GM19099 (cell line): ENCODE measurements around the gene CATSPERZ.

ENCODE experiments used
- POLR2A ChIP-seq: IDR thresholded peaks from 3 replicates; pipeline ENCODE4 v1.6.1; 2011; ENCODE audit warnings: low read depth; ENCODE audit not compliant: insufficient read length; ENCODE audit errors: extremely low read depth

The CATSPERZ gene

DNA sequence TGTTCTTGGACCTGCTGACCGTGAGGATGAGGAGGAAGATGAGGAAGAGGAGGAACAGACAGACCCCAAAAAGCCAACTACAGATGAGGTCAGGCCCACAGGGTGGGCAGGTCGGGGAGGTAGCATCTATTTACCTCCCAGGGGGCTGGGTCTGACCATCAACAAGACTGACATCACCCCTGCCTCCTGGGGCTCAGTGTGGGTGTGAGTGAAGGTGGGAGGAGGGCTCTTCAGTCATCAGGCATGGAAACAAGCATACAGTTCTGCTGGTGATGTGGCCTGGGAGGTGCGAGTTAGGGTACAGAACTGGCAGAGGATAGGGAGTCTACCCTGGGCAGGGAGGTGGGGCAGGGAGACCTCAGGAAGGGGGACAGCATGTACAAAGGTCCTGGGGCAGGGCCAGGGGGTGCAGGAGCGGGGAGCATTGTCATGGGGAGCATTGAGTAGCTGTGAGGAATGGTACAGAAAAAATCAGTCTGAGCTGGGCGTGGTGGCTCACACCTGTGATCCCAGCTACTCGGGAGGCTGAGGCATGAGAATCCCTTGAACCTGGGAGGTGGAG is 39.9 kb upstream of the CATSPERZ start:
- no peak for TF ChIP-seq POLR2A

DNA sequence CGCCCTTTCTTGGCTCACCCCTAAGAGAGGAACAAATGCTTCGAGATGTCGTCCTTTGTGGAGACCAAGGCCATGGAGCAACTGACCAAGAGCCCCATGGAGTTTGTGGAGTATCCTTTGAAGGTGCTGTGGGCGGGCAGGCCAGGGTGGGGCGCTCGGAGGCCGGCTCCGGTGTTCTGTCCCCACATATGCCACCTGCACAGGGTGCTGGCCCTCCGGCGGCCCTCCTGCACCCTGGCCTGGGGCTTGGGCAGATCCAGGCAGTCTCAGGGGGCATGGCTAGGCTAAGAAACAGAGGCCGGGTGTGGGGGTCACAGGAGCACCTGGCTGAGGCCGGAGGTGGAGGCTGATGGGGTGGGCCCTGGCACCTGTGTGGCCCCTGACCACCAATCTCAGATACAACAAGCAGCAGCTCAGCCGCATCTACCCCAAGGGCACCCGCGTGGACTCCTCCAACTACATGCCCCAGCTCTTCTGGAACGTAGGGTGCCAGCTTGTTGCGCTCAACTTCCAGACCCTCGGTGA is 38.5 kb upstream of the CATSPERZ start:
- no peak for TF ChIP-seq POLR2A

DNA sequence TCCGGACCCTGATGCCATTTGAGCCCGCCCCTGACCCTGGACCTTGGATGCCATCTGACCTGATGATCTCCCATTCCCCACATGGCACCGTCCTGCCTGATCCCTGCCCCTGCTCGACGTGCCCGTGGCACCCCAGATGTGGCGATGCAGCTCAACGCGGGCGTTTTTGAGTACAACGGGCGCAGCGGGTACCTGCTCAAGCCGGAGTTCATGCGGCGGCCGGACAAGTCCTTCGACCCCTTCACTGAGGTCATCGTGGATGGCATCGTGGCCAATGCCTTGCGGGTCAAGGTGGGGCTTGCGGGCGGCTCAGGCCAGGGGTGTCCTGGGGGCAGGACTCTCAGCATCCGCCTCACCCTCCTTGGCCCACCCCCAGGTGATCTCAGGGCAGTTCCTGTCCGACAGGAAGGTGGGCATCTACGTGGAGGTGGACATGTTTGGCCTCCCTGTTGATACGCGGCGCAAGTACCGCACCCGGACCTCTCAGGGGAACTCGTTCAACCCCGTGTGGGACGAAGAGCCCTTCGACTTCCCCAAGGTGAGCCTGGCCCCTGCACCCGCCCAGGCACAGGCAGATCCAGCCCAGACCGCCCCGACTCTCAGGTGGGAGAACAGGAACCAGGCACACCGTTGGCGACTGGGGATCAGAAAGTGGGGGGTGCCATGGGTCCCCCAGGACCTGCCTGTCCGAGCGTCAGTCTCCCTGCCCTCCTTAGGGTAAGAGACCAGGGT is 37.7 kb upstream of the CATSPERZ start:
- TF ChIP-seq POLR2A = no peak

DNA sequence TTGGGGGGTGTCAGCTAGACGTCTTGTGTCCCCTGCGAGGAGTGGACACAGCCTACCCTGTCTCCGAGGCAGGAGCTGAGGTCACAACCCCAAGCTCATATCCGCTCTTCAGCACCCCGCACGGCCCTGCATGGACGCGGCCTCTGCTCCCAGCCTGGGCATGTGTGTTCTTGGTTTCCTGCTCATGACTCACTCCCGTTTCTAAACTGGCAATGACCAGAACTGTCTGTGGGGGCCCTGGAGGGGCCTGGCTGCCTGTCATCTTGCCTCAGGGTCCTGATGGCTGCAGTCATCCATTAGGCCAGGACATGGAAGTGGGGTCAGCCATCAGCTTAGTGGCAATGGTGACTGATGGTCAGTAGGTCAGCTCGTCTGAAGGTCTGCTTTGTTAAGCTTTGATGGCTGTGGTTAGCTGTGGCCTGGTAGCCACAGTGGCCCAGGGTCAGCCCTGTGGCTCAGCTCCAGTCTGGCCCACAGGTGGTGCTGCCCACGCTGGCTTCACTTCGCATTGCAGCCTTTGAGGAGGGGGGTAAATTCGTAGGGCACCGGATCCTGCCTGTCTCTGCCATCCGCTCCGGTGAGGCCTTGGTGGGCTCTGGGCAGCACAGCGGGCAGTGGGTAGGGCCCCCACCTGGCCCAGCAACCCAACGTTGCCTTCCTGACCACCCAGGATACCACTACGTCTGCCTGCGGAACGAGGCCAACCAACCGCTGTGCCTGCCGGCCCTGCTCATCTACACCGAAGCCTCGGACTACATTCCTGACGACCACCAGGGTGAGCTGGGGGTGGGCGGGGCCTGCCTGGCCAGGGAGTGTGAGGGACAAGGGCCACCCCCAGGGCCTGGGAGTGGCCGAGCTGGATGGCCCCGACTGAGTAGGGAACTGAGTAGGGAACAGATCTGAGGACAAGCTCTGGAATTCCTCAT is 36.9 kb upstream of the CATSPERZ start:
- TF ChIP-seq POLR2A = no peak

DNA sequence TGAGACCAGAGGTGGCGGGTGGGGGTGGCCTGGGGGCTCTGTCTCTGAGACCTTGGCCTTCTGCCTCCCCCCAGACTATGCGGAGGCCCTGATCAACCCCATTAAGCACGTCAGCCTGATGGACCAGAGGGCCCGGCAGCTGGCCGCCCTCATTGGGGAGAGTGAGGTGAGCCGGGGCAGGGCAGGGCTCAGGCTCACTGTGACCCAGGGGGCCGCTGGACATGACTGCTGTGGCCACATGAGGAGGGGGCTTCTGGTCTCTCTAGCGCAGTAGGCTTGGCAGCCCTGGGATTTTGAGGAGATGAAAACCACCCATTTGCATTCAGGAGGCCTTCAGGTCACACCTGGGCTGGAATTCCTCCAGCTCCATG is 36.2 kb upstream of the CATSPERZ start:
- no peak for TF ChIP-seq POLR2A

DNA sequence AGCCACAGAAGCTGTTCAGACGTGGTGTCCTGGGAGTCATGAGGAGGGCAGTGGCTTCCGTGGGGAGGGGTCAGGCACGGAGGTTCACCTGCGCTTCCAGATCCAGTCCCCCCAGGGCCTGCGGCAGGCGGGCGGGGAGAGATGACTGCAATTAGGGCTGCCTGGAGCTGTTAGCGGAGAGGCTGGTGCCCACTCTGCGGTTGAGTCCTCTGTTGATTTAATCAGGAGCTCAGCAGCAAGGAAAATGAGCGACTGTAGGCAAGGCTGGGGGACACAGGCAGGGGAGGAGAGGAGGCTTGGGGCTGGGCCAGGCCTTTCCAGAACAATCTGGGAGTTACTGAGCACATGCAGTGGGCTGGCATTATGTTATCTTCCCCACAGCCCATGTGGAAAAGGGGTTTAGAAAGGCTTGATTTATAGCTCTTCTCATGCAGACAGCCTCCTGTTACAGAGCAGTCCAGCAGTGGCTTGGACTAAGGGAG is 35.7 kb upstream of the CATSPERZ start:
- no peak for TF ChIP-seq POLR2A

DNA sequence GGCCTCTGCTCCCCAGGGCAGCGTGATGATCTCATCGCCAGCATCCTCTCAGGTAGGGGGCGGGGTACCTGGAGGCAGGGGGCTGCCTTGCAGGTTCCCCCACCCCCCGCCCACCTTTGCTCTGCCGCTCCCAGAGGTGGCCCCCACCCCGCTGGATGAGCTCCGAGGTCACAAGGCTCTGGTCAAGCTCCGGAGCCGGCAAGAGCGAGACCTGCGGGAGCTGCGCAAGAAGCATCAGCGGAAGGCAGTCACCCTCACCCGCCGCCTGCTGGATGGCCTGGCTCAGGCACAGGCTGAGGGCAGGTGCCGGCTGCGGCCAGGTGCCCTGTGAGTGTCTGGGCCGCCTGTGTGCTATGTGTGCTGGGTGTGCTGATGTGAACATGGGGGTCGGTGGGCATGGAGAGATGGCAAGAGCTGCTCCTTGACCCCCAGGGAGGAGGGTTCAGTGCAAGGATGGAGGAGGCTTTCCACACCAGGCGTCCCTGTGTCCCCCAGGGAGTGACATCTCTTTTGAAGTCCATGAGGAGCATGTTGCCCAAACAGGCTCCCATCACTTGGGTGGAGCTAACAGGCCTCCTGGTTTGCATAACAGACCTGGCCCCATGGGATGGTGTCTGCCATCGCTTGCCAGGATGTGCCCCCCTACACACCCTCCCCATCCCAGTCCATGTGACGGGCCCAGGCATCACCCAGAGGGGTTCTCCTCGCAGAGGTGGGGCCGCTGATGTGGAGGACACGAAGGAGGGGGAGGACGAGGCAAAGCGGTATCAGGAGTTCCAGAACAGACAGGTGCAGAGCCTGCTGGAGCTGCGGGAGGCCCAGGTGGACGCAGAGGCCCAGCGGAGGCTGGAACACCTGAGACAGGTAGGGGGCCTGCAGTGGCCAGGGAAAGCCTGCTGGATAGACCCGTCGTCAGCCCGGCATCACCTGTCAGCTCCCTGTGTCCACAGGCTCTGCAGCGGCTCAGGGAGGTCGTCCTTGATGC is 34.7 kb upstream of the CATSPERZ start:
- no peak for TF ChIP-seq POLR2A

DNA sequence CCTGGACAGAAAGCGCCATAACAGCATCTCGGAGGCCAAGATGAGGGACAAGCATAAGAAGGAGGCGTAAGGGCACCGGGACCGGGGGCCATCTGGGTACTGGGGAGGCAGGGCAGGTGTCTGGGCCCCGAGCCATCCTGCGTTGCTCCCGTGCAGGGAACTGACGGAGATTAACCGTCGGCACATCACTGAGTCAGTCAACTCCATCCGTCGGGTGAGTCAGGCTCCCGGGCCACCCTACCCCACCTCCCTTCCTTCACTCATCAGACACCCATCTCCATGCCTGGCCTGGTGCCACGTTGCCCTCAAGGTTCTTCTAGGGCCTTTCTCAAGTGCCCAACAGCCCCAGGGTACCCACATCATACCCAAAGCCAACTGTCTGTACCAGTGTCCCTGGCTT is 33.8 kb upstream of the CATSPERZ start:
- TF ChIP-seq POLR2A = no peak

DNA sequence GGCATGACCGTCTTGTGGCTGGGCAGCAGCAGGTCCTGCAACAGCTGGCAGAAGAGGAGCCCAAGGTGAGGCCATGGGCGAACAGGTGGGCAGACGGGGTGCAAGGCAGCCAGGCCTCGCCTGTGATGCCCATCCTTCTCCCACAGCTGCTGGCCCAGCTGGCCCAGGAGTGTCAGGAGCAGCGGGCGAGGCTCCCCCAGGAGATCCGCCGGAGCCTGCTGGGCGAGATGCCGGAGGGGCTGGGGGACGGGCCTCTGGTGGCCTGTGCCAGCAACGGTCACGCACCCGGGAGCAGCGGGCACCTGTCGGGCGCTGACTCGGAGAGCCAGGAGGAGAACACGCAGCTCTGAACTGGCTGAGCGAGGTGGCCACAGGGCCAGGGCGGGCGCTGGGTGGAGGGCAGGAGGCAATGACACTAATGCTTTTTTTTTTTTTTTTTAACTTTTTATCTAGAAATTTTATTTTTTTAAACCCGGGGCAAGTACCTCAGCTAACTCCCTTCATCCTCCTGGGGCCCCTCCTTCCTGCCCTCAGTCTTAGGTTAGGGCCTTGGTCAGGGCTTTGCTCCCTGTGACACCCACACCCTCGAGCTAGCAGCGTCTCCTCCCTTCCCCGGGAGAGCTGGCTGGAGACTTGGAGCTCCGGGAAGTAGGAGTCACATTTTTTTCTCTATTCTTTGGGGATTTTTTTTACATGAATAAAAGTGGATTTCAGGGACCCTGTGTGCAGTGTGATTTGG is 32.8 kb upstream of the CATSPERZ start:
- TF ChIP-seq POLR2A = no peak

DNA sequence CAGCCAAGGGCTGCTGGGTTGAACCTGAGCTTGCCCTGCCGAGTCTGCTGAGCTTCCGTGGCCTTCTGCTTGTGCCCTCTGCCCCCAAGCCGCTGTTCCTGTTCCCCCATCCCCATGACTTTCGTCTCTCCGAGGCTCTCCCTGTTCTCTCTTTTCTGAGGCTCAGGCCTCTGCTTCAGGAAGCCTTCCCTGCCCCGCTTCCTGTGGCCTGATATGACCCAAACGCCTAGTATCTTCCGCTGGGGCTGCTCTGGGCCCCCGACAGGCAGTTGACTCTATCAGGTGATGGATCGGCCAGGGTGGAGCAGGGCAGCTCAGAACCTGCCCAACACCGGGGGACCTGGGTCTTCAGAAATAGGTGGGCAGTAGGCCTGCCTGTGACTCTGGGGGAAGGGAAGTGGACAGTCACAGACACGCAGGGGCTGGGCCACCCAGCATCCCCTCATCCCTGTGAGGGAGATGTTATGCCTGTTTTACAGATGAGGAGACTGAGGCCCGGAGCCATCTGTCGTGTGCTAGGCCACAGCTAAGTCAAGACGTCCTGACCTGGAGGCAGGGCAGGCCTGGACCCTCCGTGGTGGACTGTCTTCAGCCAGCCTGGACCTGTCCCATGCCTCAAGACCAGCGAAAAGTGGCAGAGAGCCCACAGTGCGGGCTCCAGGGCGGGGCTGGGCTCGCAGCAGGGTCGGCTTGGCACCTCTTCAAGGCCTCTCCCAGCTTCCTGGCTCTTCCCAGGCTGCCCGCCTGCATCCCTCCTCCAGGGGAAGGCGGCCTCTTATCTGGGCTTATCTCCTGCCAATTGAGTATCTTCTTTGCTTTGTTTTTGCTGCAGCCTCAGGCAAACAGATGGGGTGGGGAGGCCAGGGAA is 31.9 kb upstream of the CATSPERZ start:
- no peak for TF ChIP-seq POLR2A

DNA sequence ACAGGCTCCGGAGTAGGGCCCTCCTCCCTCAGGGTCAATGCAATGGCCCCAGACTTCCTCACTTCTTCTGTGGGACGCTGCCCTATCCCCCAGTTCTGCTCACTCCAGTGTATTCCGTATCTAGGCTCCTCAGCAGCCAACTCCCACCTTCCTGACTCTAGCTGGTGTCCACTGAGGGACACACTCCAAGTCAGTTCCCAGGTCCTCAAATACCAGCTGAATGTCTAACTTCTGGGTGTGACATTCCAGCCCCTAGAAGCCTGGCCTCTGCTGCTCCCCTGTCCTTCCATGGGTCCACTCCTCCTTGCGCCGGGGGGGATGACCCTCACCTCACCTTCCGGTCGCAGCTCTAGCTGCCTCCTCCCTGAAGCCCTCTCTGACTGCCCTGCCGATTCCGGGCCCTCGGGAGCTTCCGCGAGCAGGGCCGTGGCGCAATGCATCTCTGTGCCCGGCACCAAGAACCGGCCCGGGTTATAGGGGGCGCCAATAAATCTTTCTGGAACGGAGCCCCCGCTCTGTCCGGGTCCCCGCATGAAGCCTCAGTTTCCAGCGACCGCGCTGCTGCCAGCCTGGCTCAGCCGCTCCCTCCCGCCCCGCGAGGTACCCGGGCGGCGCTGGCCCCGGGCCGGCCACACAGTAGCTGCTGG is 31.1 kb upstream of the CATSPERZ start:
- no peak for TF ChIP-seq POLR2A

DNA sequence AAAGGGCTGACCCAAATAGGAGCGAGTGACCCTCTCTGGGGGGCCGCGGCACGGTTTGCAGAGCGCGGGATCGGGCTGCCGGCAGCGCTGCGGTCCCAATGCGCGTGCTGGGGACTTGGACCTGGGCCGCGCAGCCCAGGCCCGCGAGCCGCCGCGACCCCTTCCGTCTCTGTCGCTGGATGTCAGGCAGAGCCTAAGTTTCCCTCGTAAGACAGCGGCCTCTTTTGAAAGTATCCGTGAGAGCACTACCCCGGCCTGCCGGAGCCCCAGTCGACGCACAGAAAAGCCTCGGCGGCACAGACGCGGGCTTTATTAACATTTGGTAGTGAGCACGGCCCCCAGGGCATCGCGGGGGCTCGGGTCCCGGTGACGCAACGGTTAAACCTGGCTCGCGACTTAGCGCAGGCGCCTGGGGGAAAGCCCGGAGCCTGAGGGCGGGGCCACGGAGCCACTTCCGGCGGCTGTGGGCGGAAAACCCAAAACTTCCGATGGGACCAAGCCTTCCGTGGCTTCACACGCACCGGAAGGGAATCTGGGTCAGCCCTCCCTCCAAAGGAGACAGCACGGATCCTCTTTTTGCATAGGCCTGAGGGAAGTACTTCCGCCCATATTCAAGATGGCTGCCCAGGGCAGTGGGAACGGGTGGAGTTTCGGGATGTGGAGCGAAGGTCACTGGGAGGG is 30.5 kb upstream of the CATSPERZ start:
- peak; percentile 63 for TF ChIP-seq POLR2A
